DND-41 (cell line): ENCODE data around the gene PHB1.
A peak's percentile ranks its signal among the peaks of the same experiment; 100 is the strongest.

ENCODE experiments used
- ATAC-seq: fragments of 200-7000 bp; cut with Tn5 transposase; 3 replicates; pipeline ENCODE4 v1.9.1; 2021; ENCODE audit warnings: low read depth; ENCODE audit not compliant: insufficient read depth
- DNase-seq: peaks from one replicate; pipeline ENCODE4 v3.0.0-alpha.2; 2020
- H2AFZ ChIP-seq: 2 replicates; pipeline ENCODE4 v1.6.0; 2012; ENCODE audit warnings: low read depth, low read length
- H3K27ac ChIP-seq: 2 replicates; pipeline ENCODE4 v1.5.1; 2012; ENCODE audit warnings: low read length, inconsistent platforms
- H3K27me3 ChIP-seq: fragments of 200-600 bp; sonication (generic); 2 replicates; pipeline ENCODE4 v1.6.0; 2012; ENCODE audit warnings: low read length, mild to moderate bottlenecking, inconsistent platforms; ENCODE audit not compliant: insufficient read depth, poor library complexity
- H3K36me3 ChIP-seq: 2 replicates; pipeline ENCODE4 v1.5.1; 2012; ENCODE audit warnings: low read length, inconsistent platforms; ENCODE audit not compliant: insufficient read depth
- H3K4me1 ChIP-seq: 2 replicates; pipeline ENCODE4 v1.5.1; 2012; ENCODE audit warnings: mild to moderate bottlenecking, low read length; ENCODE audit not compliant: insufficient read depth
- H3K4me2 ChIP-seq: 2 replicates; pipeline ENCODE4 v1.6.0; 2012; ENCODE audit warnings: mild to moderate bottlenecking, moderate library complexity, low read length, inconsistent platforms; ENCODE audit not compliant: insufficient read depth
- H3K4me3 ChIP-seq, 2 experiments: fragments of 200-600 bp in 1 of 2; shearing (Covaris generic) in 1 of 2; 2 replicates each; pipeline ENCODE4 v1.5.1; 2012 to 2016; ENCODE audit warnings: inconsistent platforms in 2 of 2, low read length in 2 of 2, mild to moderate bottlenecking in 2 of 2, low read depth in 1 of 2, moderate library complexity in 1 of 2
- H3K79me2 ChIP-seq: 2 replicates; pipeline ENCODE4 v1.6.0; 2012; ENCODE audit warnings: low read length, inconsistent platforms; ENCODE audit not compliant: insufficient read depth
- H3K9ac ChIP-seq: 2 replicates; pipeline ENCODE4 v1.6.0; 2012; ENCODE audit warnings: low read depth, mild to moderate bottlenecking, inconsistent platforms, low read length, moderate library complexity
- H3K9me3 ChIP-seq: 2 replicates; pipeline ENCODE4 v1.5.1; 2012; ENCODE audit warnings: low read length, moderate library complexity, mild to moderate bottlenecking, inconsistent platforms; ENCODE audit not compliant: insufficient read depth, severe bottlenecking
- H4K20me1 ChIP-seq: 2 replicates; pipeline ENCODE4 v1.6.0; 2012; ENCODE audit warnings: low read length; ENCODE audit not compliant: insufficient read depth
- EZH2 ChIP-seq: IDR thresholded peaks from 3 replicates; pipeline ENCODE4 v1.6.1; 2012; ENCODE audit warnings: borderline replicate concordance, low read depth, mild to moderate bottlenecking, moderate library complexity, low read length, inconsistent platforms; ENCODE audit not compliant: severe bottlenecking
- TF ChIP-seq, protein P1 (sequence below): IDR thresholded peaks from 2 replicates; pipeline ENCODE4 v1.5.1; 2012; ENCODE audit warnings: borderline replicate concordance, low read length, moderate library complexity, mild to moderate bottlenecking; ENCODE audit not compliant: poor library complexity, severe bottlenecking; ENCODE audit errors: extremely low read depth

PHB1 gene

DNA sequence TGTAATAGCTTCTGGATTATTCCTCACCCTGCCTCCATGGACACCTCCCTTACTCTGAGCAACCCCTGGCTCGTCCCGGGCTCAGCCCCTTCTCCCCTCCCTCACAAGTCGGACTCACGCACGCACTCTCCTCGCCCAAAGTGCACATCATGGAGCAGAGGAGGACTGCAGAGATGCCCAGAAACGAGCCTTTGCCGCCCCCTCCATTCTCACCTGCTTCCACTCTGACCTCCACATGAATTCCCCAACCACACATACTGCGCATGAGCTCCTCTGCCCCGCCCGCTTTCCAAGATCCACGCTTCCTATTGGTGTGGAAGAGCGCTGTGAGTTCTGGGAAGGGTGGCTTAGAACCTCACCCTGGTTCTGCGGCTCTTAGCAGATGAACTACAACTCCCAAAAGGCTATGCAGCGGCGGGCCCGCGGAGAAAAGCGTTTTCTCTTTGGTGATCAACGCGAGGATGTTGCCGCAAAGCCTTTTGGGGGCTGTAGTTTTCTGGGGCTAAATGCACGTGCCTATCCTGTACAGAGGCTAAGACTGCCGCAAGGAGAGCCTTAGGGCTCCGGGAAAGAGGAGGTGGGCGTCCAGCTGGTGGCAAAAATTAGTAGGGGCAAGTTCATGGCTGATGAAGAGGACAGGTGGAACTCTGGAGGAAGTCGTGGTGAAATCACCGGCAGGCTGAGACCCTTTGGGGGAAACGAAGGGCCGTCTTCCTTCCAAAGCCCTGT lies at the start of gene PHB1:
Gene PHB1, minus strand, starts transcription at position 261 of the 729 bp plus-strand sequence. CDS start 1,618 bp downstream, outside the sequence.
- Histone ChIP-seq H3K9me3 (no peaks in the 10 kb centered on the region), H3K36me3 (peaks cover 32% of the 10 kb centered on the region), H3K9ac (peak within 1 kb of the TSS; percentile 64), H3K4me1 (peaks cover 22% of the 10 kb centered on the region), H3K4me2 (peak within 1 kb of the TSS; percentile 98), H3K79me2 (peaks cover 18% of the 10 kb centered on the region), H4K20me1 (no peaks in the 10 kb centered on the region; the same call in 1 of the 2 replicates), H3K27me3 (no peaks in the 10 kb centered on the region), H3K4me3 (peak within 1 kb of the TSS; percentile 71 to 80), H2AFZ (peak within 1 kb of the TSS; percentile 92), H3K27ac (peak within 1 kb of the TSS; percentile 71)
- peak; percentile 97 for DNase-seq
- no peak for TF ChIP-seq EZH2
- TF ChIP-seq, protein P1, sequence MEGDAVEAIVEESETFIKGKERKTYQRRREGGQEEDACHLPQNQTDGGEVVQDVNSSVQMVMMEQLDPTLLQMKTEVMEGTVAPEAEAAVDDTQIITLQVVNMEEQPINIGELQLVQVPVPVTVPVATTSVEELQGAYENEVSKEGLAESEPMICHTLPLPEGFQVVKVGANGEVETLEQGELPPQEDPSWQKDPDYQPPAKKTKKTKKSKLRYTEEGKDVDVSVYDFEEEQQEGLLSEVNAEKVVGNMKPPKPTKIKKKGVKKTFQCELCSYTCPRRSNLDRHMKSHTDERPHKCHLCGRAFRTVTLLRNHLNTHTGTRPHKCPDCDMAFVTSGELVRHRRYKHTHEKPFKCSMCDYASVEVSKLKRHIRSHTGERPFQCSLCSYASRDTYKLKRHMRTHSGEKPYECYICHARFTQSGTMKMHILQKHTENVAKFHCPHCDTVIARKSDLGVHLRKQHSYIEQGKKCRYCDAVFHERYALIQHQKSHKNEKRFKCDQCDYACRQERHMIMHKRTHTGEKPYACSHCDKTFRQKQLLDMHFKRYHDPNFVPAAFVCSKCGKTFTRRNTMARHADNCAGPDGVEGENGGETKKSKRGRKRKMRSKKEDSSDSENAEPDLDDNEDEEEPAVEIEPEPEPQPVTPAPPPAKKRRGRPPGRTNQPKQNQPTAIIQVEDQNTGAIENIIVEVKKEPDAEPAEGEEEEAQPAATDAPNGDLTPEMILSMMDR = no peak
- peak; percentile 99 for ATAC-seq

DNA sequence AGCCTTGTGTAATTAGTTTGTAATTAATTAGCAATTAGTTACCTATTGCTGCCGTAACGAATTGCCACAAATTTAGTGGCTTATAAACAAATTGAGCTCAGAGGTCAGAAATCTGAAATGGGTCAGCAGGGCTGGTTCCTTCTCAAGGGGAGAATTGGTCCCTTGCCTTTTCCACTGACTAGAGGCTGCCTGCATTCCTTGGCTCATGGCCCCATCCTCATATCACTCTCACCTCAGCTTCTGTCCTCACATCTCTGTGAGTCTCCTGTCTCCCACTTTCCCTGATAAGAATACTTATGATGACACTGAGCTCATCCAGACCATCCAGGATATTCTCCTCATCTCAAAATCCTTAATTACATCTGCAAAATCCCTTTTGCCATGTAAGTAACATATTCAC lies 49.4 kb upstream of the PHB1 start:
- Histone ChIP-seq H3K4me3 (no peak overlapping the region), H3K4me2 (no peak overlapping the region), H2AFZ (no peak overlapping the region), H4K20me1 (0 out of 2 replicates have a peak, but pooled peaks cover 2% of the 10 kb centered on the region), H3K36me3 (no peaks in the 10 kb centered on the region), H3K27ac (no peak overlapping the region), H3K4me1 (no peaks in the 10 kb centered on the region), H3K79me2 (no peaks in the 10 kb centered on the region), H3K9ac (no peak overlapping the region), H3K27me3 (peaks cover 22% of the 10 kb centered on the region), H3K9me3 (no peaks in the 10 kb centered on the region)
- TF ChIP-seq EZH2 = no peak
- TF ChIP-seq, protein P1 = no peak
- ATAC-seq (no peak), DNase-seq (no peak)

DNA sequence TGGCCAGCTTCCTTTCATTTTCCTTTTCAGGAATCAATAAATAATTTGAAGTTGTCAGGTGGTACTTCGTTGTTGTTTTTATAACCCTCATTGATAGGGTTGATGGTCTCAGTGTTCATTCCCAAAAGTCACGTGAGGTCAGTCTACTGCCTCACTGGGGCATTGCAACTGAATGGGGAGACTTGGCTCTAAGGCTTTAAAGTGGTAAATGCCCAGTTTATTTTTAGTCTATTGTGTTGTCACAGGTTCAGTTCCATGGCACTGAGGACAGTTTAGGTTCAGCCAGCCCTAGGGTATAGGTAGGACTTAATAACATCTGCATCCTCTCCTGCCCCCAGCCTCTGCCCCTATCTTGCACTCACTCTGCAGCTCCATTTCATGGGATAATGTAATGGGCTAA lies 46.9 kb upstream of the PHB1 start:
- H3K9me3 ChIP-seq = no peaks in the 10 kb centered on the region
- DNase-seq = no peak
- no peak overlapping the region for H3K9ac ChIP-seq
- H3K36me3 ChIP-seq = no peaks in the 10 kb centered on the region
- no peak overlapping the region for H3K4me2 ChIP-seq
- no peaks in the 10 kb centered on the region for H3K79me2 ChIP-seq
- no peak overlapping the region for H3K27ac ChIP-seq
- 0 out of 2 replicates have a peak, but pooled peaks cover 2% of the 10 kb centered on the region for H4K20me1 ChIP-seq
- ATAC-seq = no peak
- H3K4me3 ChIP-seq = no peak overlapping the region
- TF ChIP-seq, protein P1 = no peak
- TF ChIP-seq EZH2 = no peak
- H3K4me1 ChIP-seq = no peaks in the 10 kb centered on the region
- H3K27me3 ChIP-seq = peaks cover 12% of the 10 kb centered on the region
- H2AFZ ChIP-seq = no peak overlapping the region
